ENCODE measurements around the gene P2RY2. TPM values are rescaled to one million over a fixed set of nuclear protein-coding genes. Genes with fewer than 3 reads are reported as not detected.

The P2RY2 gene
- polyA plus RNA-seq, 1 donor from 2014 or later, result not detected

- Histone ChIP-seq H3K9ac (ENCODE audit: low read length) (no peak overlapping the region), H3K9me2 (ENCODE audit: insufficient read depth, low read length) (no peaks in the 10 kb centered on the region), H3K27ac (ENCODE audit: low read length) (no peak overlapping the region), H3K27me3 (ENCODE audit: insufficient read depth, low read depth, low read length) (no peaks in the 10 kb centered on the region), H4K20me1 (ENCODE audit: insufficient read depth) (no peaks in the 10 kb centered on the region), H3K36me3 (ENCODE audit: insufficient read depth, low read length) (no peaks in the 10 kb centered on the region), H3F3A (ENCODE audit: insufficient read depth, low read length, poor library complexity, severe bottlenecking) (no peaks in the 10 kb centered on the region), H3K4me2 (ENCODE audit: low read length) (no peak overlapping the region), H3K9me3 (ENCODE audit: low read length) (no peaks in the 10 kb centered on the region), H3K79me2 (replicated peaks; ENCODE audit: insufficient read depth, low read length) (no peaks in the 10 kb centered on the region), H3K4me3 (ENCODE audit: low read length) (no peak overlapping the region), H2AFZ (ENCODE audit: low read depth, low read length) (no peak overlapping the region)
- TF ChIP-seq EP300 (conservative IDR thresholded peaks at IDR 0.05; ENCODE audit: poor library complexity, severe bottlenecking) (no peak), SMC3 (conservative IDR thresholded peaks at IDR 0.05; ENCODE audit: poor library complexity) (no peak), POLR2AphosphoS5 (IDR thresholded peaks at IDR 0.05) (no peak), MXI1 (conservative IDR thresholded peaks at IDR 0.05; ENCODE audit: poor library complexity, severe bottlenecking) (no peak), TAF1 (IDR thresholded peaks at IDR 0.05; ENCODE audit: low read depth) (no peak), RAD21 (conservative IDR thresholded peaks at IDR 0.05) (no peak), EZH2 (IDR thresholded peaks at IDR 0.05; ENCODE audit: borderline replicate concordance, insufficient read depth, low read length, poor library complexity, severe bottlenecking) (no peak), CTCF (IDR thresholded peaks at IDR 0.05; ENCODE audit: poor library complexity, severe bottlenecking) (no peak), REST (IDR thresholded peaks at IDR 0.05; ENCODE audit: borderline replicate concordance) (no peak)
These were observed 30.2 kb upstream of the P2RY2 start for GRCh38 chr11:73187854-73188253.

GRCh38 chr11:73188301-73188700 lies 29.8 kb upstream of the P2RY2 start:
- H3K9me2 ChIP-seq (ENCODE audit: insufficient read depth, low read length), result no peaks in the 10 kb centered on the region
- no peak for TF ChIP-seq MXI1 (conservative IDR thresholded peaks at IDR 0.05; ENCODE audit: poor library complexity, severe bottlenecking)
- no peak for TF ChIP-seq CTCF (IDR thresholded peaks at IDR 0.05; ENCODE audit: poor library complexity, severe bottlenecking)
- TF ChIP-seq TAF1 (IDR thresholded peaks at IDR 0.05; ENCODE audit: low read depth), result no peak
- no peak for TF ChIP-seq SMC3 (conservative IDR thresholded peaks at IDR 0.05; ENCODE audit: poor library complexity)
- TF ChIP-seq POLR2AphosphoS5 (IDR thresholded peaks at IDR 0.05), result no peak
- no peak for TF ChIP-seq EP300 (conservative IDR thresholded peaks at IDR 0.05; ENCODE audit: poor library complexity, severe bottlenecking)
- TF ChIP-seq RAD21 (conservative IDR thresholded peaks at IDR 0.05), result no peak
- TF ChIP-seq EZH2 (IDR thresholded peaks at IDR 0.05; ENCODE audit: borderline replicate concordance, insufficient read depth, low read length, poor library complexity, severe bottlenecking), result no peak
- no peak for TF ChIP-seq REST (IDR thresholded peaks at IDR 0.05; ENCODE audit: borderline replicate concordance)
- H3K4me2 ChIP-seq (ENCODE audit: low read length), result no peak overlapping the region
- no peak overlapping the region for H2AFZ ChIP-seq (ENCODE audit: low read depth, low read length)
- no peaks in the 10 kb centered on the region for H3K79me2 ChIP-seq (replicated peaks; ENCODE audit: insufficient read depth, low read length)
- H3K27ac ChIP-seq (ENCODE audit: low read length), result no peak overlapping the region
- H3F3A ChIP-seq (ENCODE audit: insufficient read depth, low read length, poor library complexity, severe bottlenecking), result no peaks in the 10 kb centered on the region
- no peaks in the 10 kb centered on the region for H3K9me3 ChIP-seq (ENCODE audit: low read length)
- H3K27me3 ChIP-seq (ENCODE audit: insufficient read depth, low read depth, low read length), result no peaks in the 10 kb centered on the region
- no peak overlapping the region for H3K9ac ChIP-seq (ENCODE audit: low read length)
- no peak overlapping the region for H3K4me3 ChIP-seq (ENCODE audit: low read length)
- H3K36me3 ChIP-seq (ENCODE audit: insufficient read depth, low read length), result no peaks in the 10 kb centered on the region
- H4K20me1 ChIP-seq (ENCODE audit: insufficient read depth), result no peaks in the 10 kb centered on the region
